HEK293T (cell line): ENCODE results near the gene ZNF653.

Source experiments
- BHLHE40 ChIP-seq: fragments of 450-650 bp; IDR thresholded peaks from 2 replicates; pipeline ENCODE4 v1.6.1; 2016; ENCODE audit warnings: mild to moderate bottlenecking, moderate library complexity, borderline replicate concordance
- ELF4 ChIP-seq: fragments of 450-650 bp; IDR thresholded peaks from 2 replicates; pipeline ENCODE4 v1.6.1; 2017; ENCODE audit warnings: antibody characterized with exemption
- L3MBTL2 ChIP-seq: fragments of 450-650 bp; conservative IDR thresholded peaks from 2 replicates; pipeline ENCODE4 v1.6.1; 2016; ENCODE audit warnings: mild to moderate bottlenecking
- SP1 ChIP-seq: fragments of 450-650 bp; IDR thresholded peaks from 2 replicates; pipeline ENCODE4 v1.6.1; 2017

DNA sequence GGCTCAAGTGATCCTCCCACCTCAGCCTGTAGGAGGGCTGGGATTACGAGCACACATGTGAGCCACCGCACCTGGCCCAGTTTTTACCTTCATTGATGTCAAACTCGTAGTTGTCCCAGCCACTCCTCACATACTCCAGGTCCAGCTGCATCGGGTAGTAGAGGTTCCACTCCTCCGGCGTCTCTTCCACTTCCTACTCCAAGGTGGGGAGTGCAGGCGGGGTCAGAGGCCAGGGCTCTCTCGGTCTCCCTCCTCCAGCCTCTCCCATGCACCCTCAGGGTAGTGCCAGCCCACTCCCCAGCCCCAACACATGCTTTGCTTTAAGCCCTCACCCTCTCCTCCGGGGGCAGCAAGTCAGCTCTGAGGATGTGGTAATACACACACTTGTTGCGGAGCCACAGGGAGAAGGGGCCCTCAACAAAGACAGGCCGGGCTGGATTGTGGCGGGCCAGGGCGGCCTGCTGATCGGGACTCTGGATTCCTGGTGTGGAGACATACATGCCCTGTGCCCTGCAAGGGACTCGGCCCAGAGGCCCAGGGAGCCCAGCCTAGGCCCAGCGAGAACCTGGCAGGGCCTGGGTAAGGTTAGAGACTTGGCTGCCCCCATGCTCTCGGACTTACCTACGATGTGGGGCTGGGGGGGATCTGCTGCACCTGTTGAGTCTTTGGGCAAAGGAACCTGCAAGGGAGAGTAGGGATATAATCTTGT is 1.9 kb upstream of the ZNF653 start:
- no peak for TF ChIP-seq SP1
- TF ChIP-seq L3MBTL2 = no peak
- no peak for TF ChIP-seq BHLHE40
- no peak for TF ChIP-seq ELF4
